Effector memory CD4-positive, alpha-beta T cell (primary cell): ENCODE measurements around the gene DAB1.

ENCODE experiments used
- DNase-seq, 3 donors: peaks; one replicate each; pipeline ENCODE4 v3.0.0-alpha.2; 2020
- H3K27ac ChIP-seq: 2 replicates; pipeline ENCODE4 v1.7.0; 2013; ENCODE audit warnings: mild to moderate bottlenecking, low read length, moderate library complexity; ENCODE audit not compliant: insufficient read depth, poor library complexity, severe bottlenecking
- H3K27me3 ChIP-seq: replicated peaks from 2 replicates; pipeline ENCODE4 v1.7.0; 2013; ENCODE audit warnings: mild to moderate bottlenecking, low read length; ENCODE audit not compliant: insufficient read depth, control insufficient read depth, poor library complexity, severe bottlenecking
- H3K36me3 ChIP-seq: 2 replicates; pipeline ENCODE4 v1.7.0; 2013; ENCODE audit warnings: mild to moderate bottlenecking, low read length, moderate library complexity; ENCODE audit not compliant: control insufficient read depth, insufficient read depth
- H3K4me1 ChIP-seq: 2 replicates; pipeline ENCODE4 v1.7.0; 2013; ENCODE audit warnings: low read length, mild to moderate bottlenecking; ENCODE audit not compliant: control insufficient read depth, insufficient read depth, poor library complexity, severe bottlenecking
- H3K4me3 ChIP-seq: 2 replicates; pipeline ENCODE4 v1.7.0; 2013; ENCODE audit warnings: low read length, low read depth, mild to moderate bottlenecking; ENCODE audit not compliant: insufficient read depth, poor library complexity, severe bottlenecking
- H3K9me3 ChIP-seq: 2 replicates; pipeline ENCODE4 v1.7.0; 2013; ENCODE audit warnings: mild to moderate bottlenecking, low read length, moderate library complexity; ENCODE audit not compliant: control insufficient read depth

Gene DAB1

DNA sequence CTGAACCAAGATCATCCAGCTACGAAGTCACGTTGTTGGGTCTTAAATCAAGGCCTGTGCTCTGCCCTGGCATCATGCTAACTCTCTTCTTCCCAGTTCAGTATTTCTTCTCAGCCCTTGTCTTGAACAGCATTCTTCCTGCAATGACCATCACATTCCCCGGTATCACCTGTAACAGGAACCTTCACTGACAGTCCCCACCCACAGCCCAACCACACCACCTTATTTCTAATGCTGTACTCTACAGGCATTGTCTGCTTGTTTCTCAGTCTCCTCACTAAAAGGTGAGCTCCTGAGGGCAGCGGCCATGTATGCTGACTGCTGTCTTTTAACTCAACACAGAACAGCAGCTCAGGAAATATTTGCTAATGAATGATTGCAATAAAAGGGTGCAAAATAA is 54.0 kb downstream of the DAB1 start:
- no peak for DNase-seq
- Histone ChIP-seq H3K4me3 (no peak overlapping the region), H3K4me1 (no peaks in the 10 kb centered on the region), H3K9me3 (no peaks in the 10 kb centered on the region), H3K27ac (no peak overlapping the region), H3K27me3 (no peaks in the 10 kb centered on the region), H3K36me3 (no peaks in the 10 kb centered on the region)

DNA sequence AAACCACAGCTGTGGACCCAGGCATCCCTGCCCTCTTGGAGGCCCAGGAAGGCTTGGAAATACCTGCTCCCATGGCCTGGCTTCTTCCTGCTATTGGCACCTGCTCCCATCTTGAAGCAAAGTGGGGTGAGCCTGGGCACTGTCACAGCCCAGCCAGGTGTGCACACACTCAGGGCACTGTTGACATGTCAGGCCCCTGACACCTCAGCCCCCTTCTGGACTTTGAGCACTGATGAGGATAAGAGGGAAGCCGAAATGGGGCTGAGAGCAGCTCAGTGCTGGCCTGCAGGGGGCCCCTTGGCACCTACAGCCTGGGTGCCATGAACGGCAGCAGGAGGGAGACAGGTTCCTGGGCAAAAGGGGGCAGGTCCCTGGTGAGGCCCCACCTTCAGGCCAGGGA is 55.9 kb downstream of the DAB1 start:
- no peaks in the 10 kb centered on the region for H3K36me3 ChIP-seq
- H3K27me3 ChIP-seq: no peaks in the 10 kb centered on the region
- no peaks in the 10 kb centered on the region for H3K4me1 ChIP-seq
- H3K9me3 ChIP-seq: no peaks in the 10 kb centered on the region
- DNase-seq: no peak
- H3K4me3 ChIP-seq: no peak overlapping the region
- H3K27ac ChIP-seq: no peak overlapping the region

DNA sequence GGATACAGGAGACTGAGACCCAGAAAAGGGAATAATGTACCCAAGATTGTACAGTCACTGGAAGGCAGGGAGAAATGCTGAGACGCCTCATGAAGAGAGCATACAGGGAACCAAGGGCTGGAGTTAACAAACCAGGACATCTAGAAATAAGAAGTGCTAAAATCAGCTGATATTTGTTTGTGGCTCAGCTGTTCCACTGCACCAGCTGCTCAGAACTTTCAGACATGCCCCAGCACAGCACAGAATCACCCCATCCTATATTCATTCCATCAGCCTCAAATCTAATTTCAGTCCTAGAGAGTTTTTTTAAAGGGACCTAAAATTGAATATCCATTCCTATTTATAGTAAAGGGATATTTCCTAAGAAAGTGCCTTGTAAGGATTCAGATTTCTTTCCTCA is 60.2 kb downstream of the DAB1 start:
- no peak overlapping the region for H3K4me3 ChIP-seq
- no peaks in the 10 kb centered on the region for H3K27me3 ChIP-seq
- no peak overlapping the region for H3K27ac ChIP-seq
- H3K9me3 ChIP-seq: no peaks in the 10 kb centered on the region
- no peaks in the 10 kb centered on the region for H3K4me1 ChIP-seq
- no peaks in the 10 kb centered on the region for H3K36me3 ChIP-seq
- DNase-seq: no peak

DNA sequence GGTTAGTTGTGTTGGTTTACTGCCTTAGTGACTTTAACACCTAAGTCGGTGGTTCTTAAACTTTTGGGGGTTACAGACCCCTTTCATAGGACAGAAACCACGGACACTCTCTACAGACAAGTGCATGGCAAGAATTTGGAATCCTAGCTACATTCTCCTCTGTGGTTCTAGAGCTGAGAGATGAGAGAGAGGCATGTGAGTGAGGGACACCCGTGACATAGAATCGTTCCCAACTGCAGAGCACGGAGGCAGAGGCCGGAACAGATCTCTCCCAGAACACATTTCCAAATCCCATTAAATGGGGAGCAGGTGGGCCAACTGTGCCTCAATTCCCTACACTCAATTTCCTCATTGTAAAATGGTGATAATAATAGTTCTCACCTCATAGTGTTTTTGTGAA is 60.7 kb downstream of the DAB1 start:
- Histone ChIP-seq H3K27ac (no peak overlapping the region), H3K36me3 (no peaks in the 10 kb centered on the region), H3K9me3 (no peaks in the 10 kb centered on the region), H3K27me3 (no peaks in the 10 kb centered on the region), H3K4me1 (no peaks in the 10 kb centered on the region), H3K4me3 (no peak overlapping the region)
- DNase-seq: no peak

DNA sequence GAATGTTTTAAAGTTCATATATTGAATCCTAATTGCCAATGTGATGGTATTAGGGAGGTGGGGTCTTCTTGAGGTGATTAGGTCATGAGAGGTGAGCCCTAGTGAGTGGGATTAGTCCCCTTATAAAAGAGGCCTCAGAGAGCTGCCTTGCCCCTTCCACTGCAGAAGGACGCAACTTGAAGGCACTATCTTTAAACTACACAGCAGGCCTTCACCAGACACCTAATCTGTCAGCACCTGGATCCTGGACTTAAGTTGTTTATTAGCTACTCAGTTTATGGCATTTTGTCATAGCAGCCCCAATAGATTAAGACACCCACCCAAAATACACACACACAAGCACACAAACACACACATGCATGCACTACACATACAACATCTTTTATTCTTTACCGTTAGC is 61.4 kb downstream of the DAB1 start:
- H3K27me3 ChIP-seq: no peaks in the 10 kb centered on the region
- H3K4me1 ChIP-seq: no peaks in the 10 kb centered on the region
- no peak for DNase-seq
- H3K9me3 ChIP-seq: no peaks in the 10 kb centered on the region
- no peak overlapping the region for H3K4me3 ChIP-seq
- no peak overlapping the region for H3K27ac ChIP-seq
- H3K36me3 ChIP-seq: no peaks in the 10 kb centered on the region

DNA sequence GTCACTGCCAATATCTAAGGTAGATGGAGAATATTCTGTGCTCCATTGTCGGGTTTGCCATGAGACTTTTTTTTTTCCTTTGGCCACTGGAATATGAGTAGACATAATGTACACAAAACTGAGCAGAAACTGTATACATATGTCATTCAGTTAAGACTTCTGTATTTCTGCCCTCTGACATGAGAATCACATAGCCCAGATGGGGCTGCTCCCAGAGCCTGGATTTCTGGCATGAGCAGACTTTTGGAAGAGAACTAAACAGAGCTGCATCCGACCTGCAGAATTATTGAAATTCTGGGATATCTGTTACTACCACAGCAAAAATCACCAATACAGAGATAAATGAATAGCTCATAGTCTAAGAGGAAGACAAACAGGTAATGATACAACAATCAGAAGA is 62.3 kb downstream of the DAB1 start:
- Histone ChIP-seq H3K27me3 (no peaks in the 10 kb centered on the region), H3K9me3 (no peaks in the 10 kb centered on the region)
- no peak for DNase-seq

DNA sequence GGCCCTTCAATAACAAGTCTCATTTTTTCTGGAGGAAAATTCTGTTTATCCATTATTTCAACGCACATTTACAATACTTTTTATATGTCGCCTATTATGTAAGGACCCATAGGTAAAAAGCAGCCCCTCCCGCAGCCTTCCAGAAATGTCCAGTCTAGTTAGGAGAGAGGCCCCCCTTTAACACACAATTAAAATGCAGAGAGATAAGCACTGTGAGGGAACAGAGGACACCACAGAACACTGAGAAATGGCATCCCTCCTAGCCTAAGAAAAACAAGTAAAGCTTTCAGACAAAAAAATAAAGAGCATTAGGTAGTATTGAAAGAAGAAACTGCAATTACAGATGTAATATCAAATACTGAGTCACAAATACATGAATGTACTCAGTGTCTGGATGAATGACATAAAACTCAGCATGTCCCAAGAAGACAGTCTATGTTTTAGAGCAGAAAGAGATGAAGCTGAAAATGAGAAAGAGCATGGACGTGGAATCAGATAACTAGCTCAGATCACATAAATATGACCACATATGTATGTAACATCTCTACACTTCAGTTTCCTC is 62.9 kb downstream of the DAB1 start:
- Histone ChIP-seq H3K36me3 (no peaks in the 10 kb centered on the region), H3K9me3 (no peaks in the 10 kb centered on the region), H3K27me3 (no peaks in the 10 kb centered on the region), H3K27ac (no peak overlapping the region), H3K4me1 (no peaks in the 10 kb centered on the region), H3K4me3 (no peak overlapping the region)
- no peak for DNase-seq

More for the DNA sequence above, 62.3 kb downstream of the DAB1 start:
- Histone ChIP-seq H3K4me1 (no peaks in the 10 kb centered on the region), H3K27ac (no peak overlapping the region), H3K4me3 (no peak overlapping the region), H3K36me3 (no peaks in the 10 kb centered on the region)

DNA sequence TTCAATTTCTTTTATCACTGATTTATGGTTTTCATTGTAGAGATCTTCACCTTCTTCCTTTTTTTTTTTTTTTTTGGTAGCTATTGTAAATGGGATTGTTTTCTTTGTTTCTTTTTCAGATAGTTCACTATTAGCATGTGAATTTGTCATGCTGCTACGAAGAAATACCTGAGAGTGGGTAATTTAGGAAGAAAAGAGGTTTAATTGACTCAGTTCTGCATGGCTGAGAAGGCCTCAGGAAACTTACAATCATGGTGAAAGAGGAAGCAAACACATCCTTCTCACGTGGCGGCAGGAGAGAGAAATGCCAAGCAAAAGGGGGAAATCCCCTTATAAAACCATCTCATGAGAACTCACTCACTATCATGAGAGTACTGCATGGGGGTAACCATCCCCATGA is 66.4 kb downstream of the DAB1 start:
- Histone ChIP-seq H3K9me3 (no peaks in the 10 kb centered on the region), H3K4me3 (no peak overlapping the region), H3K4me1 (no peaks in the 10 kb centered on the region), H3K27me3 (no peaks in the 10 kb centered on the region), H3K36me3 (no peaks in the 10 kb centered on the region), H3K27ac (no peak overlapping the region)
- DNase-seq: no peak

DNA sequence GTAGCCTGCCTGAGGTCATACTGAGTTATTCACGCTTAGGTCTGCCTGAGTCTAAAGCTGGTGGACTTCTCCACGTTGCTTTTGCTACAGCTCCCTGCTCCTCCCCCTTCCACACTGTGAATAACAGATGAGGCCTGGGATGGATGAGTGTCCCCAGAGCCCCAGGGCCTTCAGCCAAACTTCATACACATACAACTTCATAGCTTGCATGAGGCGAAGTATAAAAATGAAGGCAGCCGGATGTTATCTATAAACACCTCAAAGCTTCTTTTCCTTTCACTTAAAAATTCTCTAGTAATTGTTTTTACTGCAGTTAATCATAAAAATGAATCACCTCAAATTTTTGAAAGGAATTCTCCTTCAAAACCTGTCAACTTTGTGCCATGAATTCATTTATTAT is 70.2 kb downstream of the DAB1 start:
- Histone ChIP-seq H3K27me3 (no peaks in the 10 kb centered on the region), H3K36me3 (no peaks in the 10 kb centered on the region), H3K9me3 (no peaks in the 10 kb centered on the region), H3K27ac (no peak overlapping the region), H3K4me1 (no peaks in the 10 kb centered on the region), H3K4me3 (no peak overlapping the region)
- DNase-seq: no peak

DNA sequence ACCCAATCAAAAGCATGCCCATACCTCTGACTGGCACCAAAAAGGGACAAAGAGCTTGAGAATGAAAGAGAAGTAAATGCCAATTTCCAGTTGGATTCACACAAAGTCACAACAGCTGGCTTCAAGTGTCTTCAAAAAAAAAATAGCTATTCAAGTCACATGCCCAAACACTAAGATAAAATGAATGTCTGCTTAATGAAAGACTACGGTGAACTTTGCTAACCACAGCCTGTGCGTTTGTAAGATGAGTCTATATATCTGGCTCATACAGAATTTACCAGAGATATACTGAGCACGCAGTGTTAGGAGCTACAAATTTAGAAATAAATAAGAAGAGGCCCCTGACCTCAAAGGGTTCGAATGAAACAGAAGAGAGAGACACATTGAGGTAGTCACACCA is 73.2 kb downstream of the DAB1 start:
- Histone ChIP-seq H3K27ac (no peak overlapping the region), H3K27me3 (no peaks in the 10 kb centered on the region), H3K4me1 (no peaks in the 10 kb centered on the region), H3K36me3 (no peaks in the 10 kb centered on the region), H3K4me3 (no peak overlapping the region), H3K9me3 (no peaks in the 10 kb centered on the region)
- no peak for DNase-seq

DNA sequence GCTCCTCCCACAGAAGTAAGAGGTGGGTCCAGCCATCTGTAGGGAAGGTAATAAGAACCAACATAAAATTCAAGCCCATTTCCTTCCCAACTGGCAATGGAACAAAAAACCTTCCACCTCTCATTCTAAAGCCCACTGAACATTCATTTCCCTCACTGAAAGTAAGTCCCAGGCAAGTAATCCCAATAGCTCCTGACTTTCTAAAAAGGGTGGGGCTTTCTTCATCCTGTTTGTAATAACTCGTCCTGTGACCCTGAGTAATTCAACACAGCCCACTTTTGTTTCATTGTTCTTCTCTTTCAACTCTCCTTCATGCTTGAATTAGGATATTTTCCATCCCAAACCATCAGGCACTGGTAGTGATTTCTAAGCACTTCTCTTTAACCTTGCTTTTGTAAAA is 74.9 kb downstream of the DAB1 start:
- Histone ChIP-seq H3K27ac (no peak overlapping the region), H3K4me1 (no peaks in the 10 kb centered on the region), H3K36me3 (no peaks in the 10 kb centered on the region), H3K27me3 (no peaks in the 10 kb centered on the region), H3K9me3 (no peaks in the 10 kb centered on the region), H3K4me3 (no peak overlapping the region)
- no peak for DNase-seq
